ENCODE data around the gene YDJC.

DNA sequence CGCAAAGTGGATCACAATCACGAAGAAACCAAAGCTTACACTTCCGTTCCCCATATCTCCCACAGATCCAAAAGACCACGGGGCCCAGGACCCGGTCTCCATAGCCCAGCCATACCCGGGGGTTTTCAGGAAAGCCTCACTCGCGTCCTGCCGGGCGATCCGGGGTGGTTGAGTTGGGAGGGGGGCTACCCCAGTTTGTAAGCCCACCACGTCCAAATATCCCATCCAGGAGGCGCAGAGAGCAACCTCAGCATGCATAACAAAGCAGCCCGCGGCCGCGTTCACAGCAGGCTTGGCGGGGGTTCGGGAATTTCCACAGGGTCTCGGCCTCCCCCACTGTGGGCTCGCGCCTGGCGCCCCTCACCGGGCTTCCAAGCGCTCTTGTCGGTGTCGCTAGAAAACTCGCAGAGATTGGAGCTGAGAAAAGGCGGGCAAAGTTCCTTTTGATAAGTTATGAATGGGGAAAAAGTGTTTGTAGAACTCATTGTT, 21.7 kb upstream of the YDJC start:
- no peak for TF ChIP-seq CTCF (conservative IDR thresholded peaks at IDR 0.05; ENCODE audit: low read depth, low read length)
- TF ChIP-seq RCOR1 (IDR thresholded peaks at IDR 0.05; ENCODE audit: insufficient replicate concordance, low read length), result no peak
- TF ChIP-seq POLR2A (IDR thresholded peaks at IDR 0.05; ENCODE audit: low read depth, low read length), result no peak
- no peak for TF ChIP-seq RAD21 (IDR thresholded peaks at IDR 0.05; ENCODE audit: low read length)
- no peak for TF ChIP-seq SMC3 (IDR thresholded peaks at IDR 0.05; ENCODE audit: low read depth, low read length)
- no peak for TF ChIP-seq BHLHE40 (IDR thresholded peaks at IDR 0.05; ENCODE audit: low read depth, low read length)
- no peak for TF ChIP-seq MAZ (IDR thresholded peaks at IDR 0.05; ENCODE audit: borderline replicate concordance, low read depth, low read length)

All from IMR-90 (cell line).